OCI-LY7 (cell line): ENCODE results near the gene ADAMTS9. TPM values are rescaled to one million over a fixed set of nuclear protein-coding genes. Genes with fewer than 3 reads are reported as not detected.

Experiments used
- BruUV-seq: library from RNA; stranded (reverse); fragments of 400-500 nt; replicated peaks from 2 replicates; lab custom pipeline; 2021; lab: Mats Ljungman, UMichigan
- CTCF ChIA-PET: fragments of 300-600 bp; sonication (Branson Sonifier 250); formaldehyde crosslinking; loops from one replicate; lab custom pipeline; 2022; ENCODE audit warnings: antibody characterized with exemption; ENCODE audit not compliant: unreplicated experiment; lab: Charles Lee
- POLR2A ChIA-PET: fragments of 300-600 bp; sonication (Branson Sonifier 250); formaldehyde crosslinking; loops from one replicate; lab custom pipeline; 2022; ENCODE audit warnings: antibody characterized with exemption; lab: Charles Lee
- DNase-seq: peaks from one replicate; pipeline ENCODE4 v3.0.0-alpha.2; 2015; ENCODE audit warnings: low spot score
- H2AFZ ChIP-seq: fragments of 200-600 bp; sonication (generic), shearing (Covaris generic); 2 replicates; pipeline ENCODE4 v1.6.1; 2014; ENCODE audit warnings: mild to moderate bottlenecking, antibody characterized with exemption, low read length, moderate library complexity
- H3K27ac ChIP-seq: fragments of 200-600 bp; sonication (generic); 2 replicates; pipeline ENCODE4 v1.5.1; 2014; ENCODE audit warnings: mixed run types, low read depth, mild to moderate bottlenecking, moderate library complexity, low read length, inconsistent platforms; ENCODE audit not compliant: poor library complexity, severe bottlenecking
- H3K36me3 ChIP-seq: fragments of 200-600 bp; sonication (generic); 2 replicates; pipeline ENCODE4 v1.6.1; 2014; ENCODE audit warnings: mild to moderate bottlenecking, antibody characterized with exemption, low read length, moderate library complexity, mixed read lengths; ENCODE audit not compliant: insufficient read depth
- H3K4me1 ChIP-seq: fragments of 200-600 bp; sonication (generic); 2 replicates; pipeline ENCODE4 v1.5.1; 2014; ENCODE audit warnings: mild to moderate bottlenecking, low read length; ENCODE audit not compliant: insufficient read depth, poor library complexity, severe bottlenecking
- H3K4me2 ChIP-seq: fragments of 200-600 bp; sonication (generic); 2 replicates; pipeline ENCODE4 v1.6.1; 2014; ENCODE audit warnings: mild to moderate bottlenecking, low read length
- H3K4me3 ChIP-seq: fragments of 200-600 bp; sonication (generic); 2 replicates; pipeline ENCODE4 v1.5.1; 2014; ENCODE audit warnings: mild to moderate bottlenecking, low read depth, low read length; ENCODE audit not compliant: poor library complexity, severe bottlenecking
- H3K79me2 ChIP-seq: fragments of 200-600 bp; sonication (generic); 2 replicates; pipeline ENCODE4 v1.6.1; 2016; ENCODE audit warnings: low read depth, mild to moderate bottlenecking, low read length, moderate library complexity, mixed read lengths; ENCODE audit not compliant: insufficient read depth
- H3K9me2 ChIP-seq: fragments of 200-600 bp; sonication (generic); 2 replicates; pipeline ENCODE4 v1.6.1; 2016; ENCODE audit warnings: mild to moderate bottlenecking, low read length, mixed read lengths; ENCODE audit not compliant: insufficient read depth
- H3K9me3 ChIP-seq: fragments of 200-600 bp; sonication (generic); 2 replicates; pipeline ENCODE4 v1.6.1; 2014; ENCODE audit warnings: mild to moderate bottlenecking, mixed run types, low read length, mixed read lengths
- H4K20me1 ChIP-seq: fragments of 200-600 bp; sonication (generic); 2 replicates; pipeline ENCODE4 v1.6.1; 2014; ENCODE audit warnings: mild to moderate bottlenecking, antibody characterized with exemption, low read length, moderate library complexity, mixed read lengths; ENCODE audit not compliant: insufficient read depth
- EZH2phosphoT487 ChIP-seq: fragments of 200-600 bp; sonication (generic); IDR thresholded peaks from 2 replicates; pipeline ENCODE4 v1.6.1; 2018; ENCODE audit warnings: low read depth, borderline replicate concordance, mild to moderate bottlenecking, mixed run types, antibody characterized with exemption, low read length, moderate library complexity, mixed read lengths
- intact Hi-C: fragments of 100-400 bp; cut with micrococcal nuclease; formaldehyde crosslinking; loops from one replicate; pipeline ENCODE4 v1.10.0; 2022; ENCODE audit not compliant: unreplicated experiment
- total RNA-seq, 2 experiments: library from RNA; depleted of rRNA in 1 of 2; stranded (reverse); fragments of >200 nt in 1 of 2; shearing (Covaris generic) in 1 of 2; gene quantifications; 2 replicates each; pipeline ENCODE4 v1.2.3, GENCODE V29; 2014 to 2022
- TF ChIP-seq, protein P1 (sequence below): fragments of 200-600 bp; sonication (generic); conservative IDR thresholded peaks from 2 replicates; pipeline ENCODE4 v1.5.1; 2014; ENCODE audit warnings: mild to moderate bottlenecking, antibody characterized with exemption, low read length, moderate library complexity, mixed read lengths

Gene ADAMTS9
- total RNA-seq, 2 experiments from 2014 or later = not detected

DNA sequence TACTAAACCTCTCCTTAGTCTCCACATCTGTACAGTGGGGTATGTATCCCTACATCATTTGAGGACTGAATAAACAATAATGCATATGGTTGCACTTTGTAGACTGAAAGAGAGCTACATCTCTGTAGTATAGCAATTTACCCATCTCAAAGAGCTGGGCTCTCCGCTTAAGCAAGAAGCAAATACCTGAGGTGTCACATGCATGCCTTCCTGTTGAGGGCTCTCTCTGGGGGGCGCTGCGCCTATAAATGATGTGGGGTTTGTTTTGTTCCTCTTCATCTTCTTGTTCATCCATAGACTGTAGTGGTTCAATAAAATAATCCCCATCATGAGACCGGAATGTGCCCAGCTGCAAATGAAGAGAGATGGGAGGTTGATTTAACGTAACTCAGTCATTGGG is 6.8 kb downstream of the ADAMTS9 start:
- POLR2A ChIA-PET = no interaction called here
- no peaks in the 10 kb centered on the region for H3K79me2 ChIP-seq
- intact Hi-C loops = no loop called here
- no peak overlapping the region for H3K4me2 ChIP-seq
- H3K27ac ChIP-seq = no peak overlapping the region
- no peak overlapping the region for H2AFZ ChIP-seq
- H3K36me3 ChIP-seq = no peaks in the 10 kb centered on the region
- DNase-seq = no peak
- no peaks in the 10 kb centered on the region for H3K9me2 ChIP-seq
- no peaks in the 10 kb centered on the region for H4K20me1 ChIP-seq
- H3K4me1 ChIP-seq = no peaks in the 10 kb centered on the region
- H3K9me3 ChIP-seq = no peaks in the 10 kb centered on the region
- BruUV-seq = no TSS peak
- CTCF ChIA-PET = no interaction called here
- no peak for TF ChIP-seq EZH2phosphoT487
- TF ChIP-seq, protein P1, sequence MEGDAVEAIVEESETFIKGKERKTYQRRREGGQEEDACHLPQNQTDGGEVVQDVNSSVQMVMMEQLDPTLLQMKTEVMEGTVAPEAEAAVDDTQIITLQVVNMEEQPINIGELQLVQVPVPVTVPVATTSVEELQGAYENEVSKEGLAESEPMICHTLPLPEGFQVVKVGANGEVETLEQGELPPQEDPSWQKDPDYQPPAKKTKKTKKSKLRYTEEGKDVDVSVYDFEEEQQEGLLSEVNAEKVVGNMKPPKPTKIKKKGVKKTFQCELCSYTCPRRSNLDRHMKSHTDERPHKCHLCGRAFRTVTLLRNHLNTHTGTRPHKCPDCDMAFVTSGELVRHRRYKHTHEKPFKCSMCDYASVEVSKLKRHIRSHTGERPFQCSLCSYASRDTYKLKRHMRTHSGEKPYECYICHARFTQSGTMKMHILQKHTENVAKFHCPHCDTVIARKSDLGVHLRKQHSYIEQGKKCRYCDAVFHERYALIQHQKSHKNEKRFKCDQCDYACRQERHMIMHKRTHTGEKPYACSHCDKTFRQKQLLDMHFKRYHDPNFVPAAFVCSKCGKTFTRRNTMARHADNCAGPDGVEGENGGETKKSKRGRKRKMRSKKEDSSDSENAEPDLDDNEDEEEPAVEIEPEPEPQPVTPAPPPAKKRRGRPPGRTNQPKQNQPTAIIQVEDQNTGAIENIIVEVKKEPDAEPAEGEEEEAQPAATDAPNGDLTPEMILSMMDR = no peak
- no peak overlapping the region for H3K4me3 ChIP-seq

DNA sequence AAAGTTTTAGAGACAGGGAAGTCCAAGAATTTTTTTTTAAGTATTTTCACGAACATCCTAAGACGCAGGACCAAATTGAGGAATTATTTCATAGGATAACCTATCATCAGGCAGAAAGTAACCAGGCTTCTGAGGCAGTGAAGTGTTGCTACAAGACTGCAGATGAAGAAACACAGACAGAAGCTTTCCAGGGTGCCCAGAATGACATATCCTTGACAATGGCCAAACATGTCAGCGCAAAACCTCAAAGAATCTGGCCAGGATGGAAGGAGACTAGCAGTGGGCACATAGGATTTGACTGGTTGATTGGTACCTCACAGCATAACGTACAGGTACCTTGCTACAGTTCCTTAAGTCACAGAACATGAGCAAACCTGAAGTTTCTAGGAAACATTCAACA is 7.5 kb downstream of the ADAMTS9 start:
- ChIA-PET POLR2A (no interaction called here), CTCF (no interaction called here)
- TF ChIP-seq, protein P1 = no peak
- TF ChIP-seq EZH2phosphoT487 = no peak
- no peak overlapping the region for H3K4me2 ChIP-seq
- no peak overlapping the region for H3K4me3 ChIP-seq
- H3K36me3 ChIP-seq = no peaks in the 10 kb centered on the region
- BruUV-seq = no TSS peak
- H4K20me1 ChIP-seq = no peaks in the 10 kb centered on the region
- H3K27ac ChIP-seq = no peak overlapping the region
- H3K4me1 ChIP-seq = no peaks in the 10 kb centered on the region
- H2AFZ ChIP-seq = no peak overlapping the region
- H3K9me3 ChIP-seq = no peaks in the 10 kb centered on the region
- no peaks in the 10 kb centered on the region for H3K79me2 ChIP-seq
- intact Hi-C loops = no loop called here
- DNase-seq = no peak
- no peaks in the 10 kb centered on the region for H3K9me2 ChIP-seq

DNA sequence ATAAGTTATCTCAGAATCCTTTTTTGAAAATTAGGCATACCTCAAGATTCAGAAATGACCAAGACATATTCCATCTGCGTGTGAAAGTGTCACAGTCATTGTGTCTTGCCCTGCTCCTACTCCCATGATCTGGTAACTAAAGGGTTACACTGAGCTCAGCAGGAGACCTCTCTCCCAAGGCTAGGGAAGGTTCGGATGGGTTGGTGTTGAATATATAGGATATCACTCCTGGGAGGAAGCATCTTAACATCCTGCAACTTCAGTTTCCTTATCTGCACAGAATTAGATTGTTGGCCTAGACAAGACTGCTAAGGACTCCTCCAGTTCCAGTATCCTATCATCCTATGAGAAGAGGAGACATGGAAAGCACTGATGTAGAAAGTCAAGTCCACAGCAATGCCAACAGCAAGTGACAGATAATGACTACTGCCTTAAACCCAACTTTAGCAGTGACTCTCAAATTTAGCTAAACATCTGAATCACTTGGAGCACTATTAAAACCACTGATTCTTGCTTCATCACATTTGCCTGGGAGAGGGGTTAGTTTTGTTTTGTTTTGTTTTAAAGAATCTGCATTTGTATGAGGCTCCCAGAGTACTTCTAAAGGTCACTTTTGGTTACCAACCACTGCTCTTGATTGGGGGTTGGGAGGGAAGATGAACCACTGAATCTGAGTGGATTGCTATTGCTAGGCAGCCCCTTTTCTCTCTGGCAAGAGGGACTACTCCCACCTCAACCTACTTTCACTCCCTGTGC is 9.7 kb downstream of the ADAMTS9 start:
- no peaks in the 10 kb centered on the region for H3K9me2 ChIP-seq
- no peaks in the 10 kb centered on the region for H3K9me3 ChIP-seq
- CTCF ChIA-PET = no interaction called here
- H3K27ac ChIP-seq = no peak overlapping the region
- H4K20me1 ChIP-seq = no peaks in the 10 kb centered on the region
- BruUV-seq = no TSS peak
- H3K4me2 ChIP-seq = no peak overlapping the region
- no peak for TF ChIP-seq EZH2phosphoT487
- TF ChIP-seq, protein P1 = no peak
- intact Hi-C loops = no loop called here
- no peak overlapping the region for H3K4me3 ChIP-seq
- no peaks in the 10 kb centered on the region for H3K36me3 ChIP-seq
- DNase-seq = no peak
- no peaks in the 10 kb centered on the region for H3K79me2 ChIP-seq
- H3K4me1 ChIP-seq = no peaks in the 10 kb centered on the region
- no peak overlapping the region for H2AFZ ChIP-seq
- POLR2A ChIA-PET = no interaction called here
